Breast epithelium (tissue), 4 donors: ENCODE measurements around the gene JOSD2. TPM values are rescaled to one million over a fixed set of nuclear protein-coding genes. Genes with fewer than 3 reads are reported as not detected.

Experiments used
- DNase-seq, 2 donors: peaks; one replicate each; pipeline ENCODE4 v3.0.0-alpha.2; 2019; ENCODE audit warnings: low spot score in 2 of 2
- H3K27ac ChIP-seq, 2 donors: fragments of 200-600 bp; sonication (generic) in 1 of 2; one replicate each; pipeline ENCODE4 v1.5.1; 2016 to 2019; ENCODE audit warnings: mild to moderate bottlenecking in 1 of 2
- H3K27me3 ChIP-seq, 2 donors: fragments of 200-600 bp; sonication (generic) in 1 of 2; one replicate each; pipeline versions ENCODE4 v1.5.1 to v1.6.0; 2017 to 2019; ENCODE audit warnings: control low read depth in 1 of 2, mild to moderate bottlenecking in 1 of 2
- H3K36me3 ChIP-seq: fragments of 200-600 bp; one replicate; pipeline ENCODE4 v1.5.1; 2019
- H3K4me1 ChIP-seq, 2 donors: fragments of 200-600 bp; sonication (generic); one replicate each; pipeline ENCODE4 v1.5.1; 2016 to 2019; ENCODE audit warnings: control low read depth in 1 of 2
- H3K4me3 ChIP-seq, 3 donors: fragments of 200-600 bp; sonication (generic); 1 replicate in 2 of 3; 2 replicates in 1 of 3; pipeline ENCODE4 v1.5.1; 2016 to 2019; ENCODE audit warnings: mild to moderate bottlenecking in 3 of 3, moderate library complexity in 2 of 3
- H3K9me3 ChIP-seq, 2 donors: fragments of 200-600 bp; sonication (generic) in 1 of 2; one replicate each; pipeline ENCODE4 v1.5.1; 2016 to 2019; ENCODE audit warnings: control low read depth in 1 of 2
- CTCF ChIP-seq, 3 donors: fragments of 450-650 bp; IDR thresholded peaks; one replicate each; pipeline ENCODE4 v1.5.1; 2016 to 2017; ENCODE audit warnings: antibody characterized with exemption in 3 of 3, mild to moderate bottlenecking in 3 of 3, moderate library complexity in 3 of 3
- POLR2A ChIP-seq: fragments of 450-650 bp; IDR thresholded peaks from one replicate; pipeline ENCODE4 v1.6.1; 2016; ENCODE audit warnings: antibody characterized with exemption, mild to moderate bottlenecking, moderate library complexity
- POLR2AphosphoS5 ChIP-seq, 3 donors: sonication (generic); formaldehyde crosslinking; IDR thresholded peaks; one replicate each; pipeline ENCODE4 v1.6.1; 2017; ENCODE audit warnings: antibody characterized with exemption in 3 of 3
- intact Hi-C: fragments of 100-400 bp; cut with DNase I; formaldehyde crosslinking; loops from one replicate; pipeline ENCODE4 v1.15.1; 2023; ENCODE audit warnings: low total_unique reads
- total RNA-seq, 3 donors: library from RNA; depleted of rRNA; stranded (reverse); fragments of >200 nt; gene quantifications; one replicate each; pipeline ENCODE4 v1.1.0, GENCODE V29; 2016

The JOSD2 gene
- total RNA-seq, 3 donors from 2014 or later, result 14.7 to 26.7 (median 20.3) TPM

DNA sequence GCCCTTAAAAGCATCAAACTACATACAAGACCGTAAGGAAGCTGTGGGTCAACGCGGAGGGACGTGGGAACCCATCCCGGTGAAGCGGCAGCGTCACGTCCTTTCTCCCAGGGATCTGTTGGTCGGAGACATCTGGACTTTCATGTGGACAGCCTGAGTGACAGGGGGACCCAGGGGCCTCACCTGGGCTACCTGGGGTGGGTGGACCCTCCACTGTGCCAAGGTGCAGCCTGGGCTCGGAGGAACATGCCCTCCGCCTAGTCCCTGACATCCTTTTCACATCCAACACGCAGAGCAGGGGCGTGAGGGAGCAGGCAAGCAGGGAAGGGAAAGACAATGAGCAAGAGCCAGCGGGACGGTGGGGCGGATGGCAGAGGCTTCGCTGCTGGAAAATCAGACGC, 20.6 kb downstream of the JOSD2 start:
- intact Hi-C loops, result no loop called here
- DNase-seq, result no peak

GRCh38 chr19:50489461-50490011, 21.5 kb downstream of the JOSD2 start:
- no peak overlapping the region for H3K27ac ChIP-seq
- intact Hi-C loops, result no loop called here
- peaks cover 0 to 3% of the 10 kb centered on the region in 2 donors for H3K27me3 ChIP-seq
- no peak overlapping the region for H3K4me3 ChIP-seq
- H3K9me3 ChIP-seq, result no peaks in the 10 kb centered on the region
- DNase-seq, result no peak
- no peaks in the 10 kb centered on the region for H3K4me1 ChIP-seq
- TF ChIP-seq POLR2A (no peak), CTCF (IDR thresholded peaks at IDR 0.05) (no peak), POLR2AphosphoS5 (IDR thresholded peaks at IDR 0.05) (no peak)
- H3K36me3 ChIP-seq, result no peaks in the 10 kb centered on the region

More for the DNA sequence above, 20.6 kb downstream of the JOSD2 start:
- Histone ChIP-seq H3K9me3 (no peaks in the 10 kb centered on the region), H3K36me3 (no peaks in the 10 kb centered on the region), H3K27me3 (peaks cover 0 to 3% of the 10 kb centered on the region in 2 donors), H3K27ac (no peak overlapping the region), H3K4me3 (no peak overlapping the region), H3K4me1 (no peaks in the 10 kb centered on the region)
- TF ChIP-seq CTCF (IDR thresholded peaks at IDR 0.05), result no peak
- TF ChIP-seq POLR2A, result no peak
- no peak for TF ChIP-seq POLR2AphosphoS5 (IDR thresholded peaks at IDR 0.05)

DNA sequence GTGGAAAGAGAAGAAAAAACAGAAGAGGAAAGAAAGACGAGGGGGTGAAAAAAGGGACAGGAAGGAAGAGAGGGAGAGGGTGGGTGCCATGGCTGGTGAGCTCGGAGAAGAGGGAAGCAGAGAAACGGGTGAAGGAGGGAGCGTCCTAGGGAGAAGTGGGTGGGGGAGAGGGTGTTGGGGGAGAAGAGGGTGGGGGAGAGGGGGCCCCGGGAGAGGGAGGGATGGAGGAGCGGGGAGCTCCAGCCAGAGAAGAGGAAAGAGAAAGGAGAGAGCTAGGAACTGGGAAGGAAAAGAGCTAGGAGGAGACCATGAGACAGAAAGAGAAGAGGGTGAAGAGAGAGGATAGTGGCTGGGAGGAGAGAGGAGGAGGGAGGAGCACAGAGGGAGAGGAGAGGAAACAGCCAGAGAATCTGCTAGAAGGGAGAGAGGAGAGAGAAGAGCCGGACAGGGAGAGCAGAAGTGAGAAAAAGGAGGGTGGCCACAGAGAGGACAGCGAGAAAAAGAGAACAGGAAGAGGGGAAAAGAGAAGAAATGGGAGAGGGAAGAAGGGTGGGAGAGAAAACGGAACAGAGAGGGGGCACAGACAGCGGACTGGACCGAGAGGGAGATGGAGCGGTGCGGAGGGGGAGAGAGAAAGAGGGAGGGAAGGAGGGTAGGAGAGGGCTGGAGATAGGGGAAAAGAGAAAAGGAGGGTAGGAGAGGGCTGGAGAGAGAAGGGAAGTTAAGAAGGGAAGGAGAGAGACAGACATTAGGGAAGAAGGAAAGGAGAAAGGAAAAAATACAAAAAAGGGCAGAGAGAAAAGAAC, 22.4 kb downstream of the JOSD2 start:
- Histone ChIP-seq H3K9me3 (no peaks in the 10 kb centered on the region), H3K27me3 (peaks cover 0 to 3% of the 10 kb centered on the region in 2 donors), H3K27ac (no peak overlapping the region), H3K4me3 (no peak overlapping the region), H3K4me1 (no peaks in the 10 kb centered on the region), H3K36me3 (no peaks in the 10 kb centered on the region)
- TF ChIP-seq POLR2A (no peak), POLR2AphosphoS5 (IDR thresholded peaks at IDR 0.05) (no peak), CTCF (IDR thresholded peaks at IDR 0.05) (no peak)
- intact Hi-C loops, result no loop called here
- DNase-seq, result no peak

GRCh38 chr19:50486823-50487515, 24.0 kb downstream of the JOSD2 start:
- no peak overlapping the region for H3K4me3 ChIP-seq
- H3K27me3 ChIP-seq, result peaks cover 0 to 3% of the 10 kb centered on the region in 2 donors
- intact Hi-C loops, result no loop called here
- H3K4me1 ChIP-seq, result no peaks in the 10 kb centered on the region
- TF ChIP-seq POLR2A (no peak), POLR2AphosphoS5 (IDR thresholded peaks at IDR 0.05) (no peak), CTCF (IDR thresholded peaks at IDR 0.05) (no peak)
- DNase-seq, result no peak
- H3K9me3 ChIP-seq, result no peaks in the 10 kb centered on the region
- H3K27ac ChIP-seq, result no peak overlapping the region
- no peaks in the 10 kb centered on the region for H3K36me3 ChIP-seq
